ENCODE results near the gene VAMP5.
A peak's percentile ranks its signal among the peaks of the same experiment; 100 is the strongest.

VAMP5 gene

GRCh38 chr2:85578243-85579180, 5.7 kb upstream of the VAMP5 start:
- peak overlapping the region; percentile 59 for H3K4me3 ChIP-seq (ENCODE audit: low read depth, low read length)
- DNase-seq (ENCODE audit: low read depth), result no peak
- TF ChIP-seq CTCF (IDR thresholded peaks at IDR 0.05; ENCODE audit: control insufficient read depth, extremely low read depth, insufficient read depth), result no peak

- no peak overlapping the region for H3K4me3 ChIP-seq (ENCODE audit: low read depth, low read length)
- DNase-seq (ENCODE audit: low read depth), result no peak
Measured at GRCh38 chr2:85579266-85579935, 4.8 kb upstream of the VAMP5 start.

GRCh38 chr2:85580206-85580605, 4.0 kb upstream of the VAMP5 start:
- no peak for TF ChIP-seq CTCF (IDR thresholded peaks at IDR 0.05; ENCODE audit: control insufficient read depth, extremely low read depth, insufficient read depth)
- DNase-seq (ENCODE audit: low read depth), result no peak
- no peak overlapping the region for H3K4me3 ChIP-seq (ENCODE audit: low read depth, low read length)

More at GRCh38 chr2:85579266-85579935, 4.8 kb upstream of the VAMP5 start:
- no peak for TF ChIP-seq CTCF (IDR thresholded peaks at IDR 0.05; ENCODE audit: control insufficient read depth, extremely low read depth, insufficient read depth)

- no peak for TF ChIP-seq CTCF (IDR thresholded peaks at IDR 0.05; ENCODE audit: control insufficient read depth, extremely low read depth, insufficient read depth)
- no peak overlapping the region for H3K4me3 ChIP-seq (ENCODE audit: low read depth, low read length)
- DNase-seq (ENCODE audit: low read depth), result no peak
Measured at GRCh38 chr2:85582492-85582891, 1.7 kb upstream of the VAMP5 start.

GRCh38 chr2:85583667-85584353, 421 bp upstream of the VAMP5 start:
- no peak overlapping the region for H3K4me3 ChIP-seq (ENCODE audit: low read depth, low read length)
- TF ChIP-seq CTCF (IDR thresholded peaks at IDR 0.05; ENCODE audit: control insufficient read depth, extremely low read depth, insufficient read depth), result no peak
- DNase-seq (ENCODE audit: low read depth), result no peak

- DNase-seq (ENCODE audit: low read depth), result no peak
- no peak overlapping the region for H3K4me3 ChIP-seq (ENCODE audit: low read depth, low read length)
- no peak for TF ChIP-seq CTCF (IDR thresholded peaks at IDR 0.05; ENCODE audit: control insufficient read depth, extremely low read depth, insufficient read depth)
Measured at GRCh38 chr2:85584857-85585780, 888 bp downstream of the VAMP5 start.
